H9 (cell line): Measurements from ENCODE around the gene ZNF487. TPM values are rescaled to one million over a fixed set of nuclear protein-coding genes. Genes with fewer than 3 reads are reported as not detected.
A peak's percentile ranks its signal among the peaks of the same experiment; 100 is the strongest.

Source experiments
- DNase-seq: peaks from one replicate; pipeline ENCODE4 v3.0.0-alpha.2; 2017
- H2AFZ ChIP-seq: one replicate; pipeline ENCODE4 v1.6.1; 2013; ENCODE audit warnings: mild to moderate bottlenecking, low read length, control low read depth, moderate library complexity
- H2AK5ac ChIP-seq: 2 replicates; pipeline ENCODE4 v1.6.1; 2013; ENCODE audit warnings: low read length, control low read depth, mixed read lengths; ENCODE audit not compliant: insufficient read length
- H2BK120ac ChIP-seq: one replicate; pipeline ENCODE4 v1.6.1; 2013; ENCODE audit warnings: low read depth, mild to moderate bottlenecking, low read length, control low read depth, inconsistent platforms; ENCODE audit not compliant: poor library complexity, severe bottlenecking
- H2BK12ac ChIP-seq: 2 replicates; pipeline ENCODE4 v1.6.1; 2013; ENCODE audit warnings: low read length, control low read depth, mixed read lengths, low read depth; ENCODE audit not compliant: insufficient read length
- H2BK15ac ChIP-seq: 2 replicates; pipeline ENCODE4 v1.6.1; 2013; ENCODE audit warnings: low read depth, low read length, control low read depth
- H2BK20ac ChIP-seq: one replicate; pipeline ENCODE4 v1.6.1; 2013; ENCODE audit warnings: low read depth, mild to moderate bottlenecking, low read length, control low read depth, inconsistent platforms; ENCODE audit not compliant: poor library complexity, severe bottlenecking
- H2BK5ac ChIP-seq: 2 replicates; pipeline ENCODE4 v1.6.1; 2013; ENCODE audit warnings: low read length, control low read depth, mixed read lengths; ENCODE audit not compliant: insufficient read length
- H3K14ac ChIP-seq: 2 replicates; pipeline ENCODE4 v1.6.1; 2013; ENCODE audit warnings: low read length, control low read depth; ENCODE audit not compliant: insufficient read depth
- H3K18ac ChIP-seq: 2 replicates; pipeline ENCODE4 v1.6.1; 2013; ENCODE audit warnings: low read depth, mild to moderate bottlenecking, mixed read lengths, low read length, control low read depth; ENCODE audit not compliant: insufficient read length
- H3K23ac ChIP-seq: 2 replicates; pipeline ENCODE4 v1.6.1; 2013; ENCODE audit warnings: low read length, control low read depth, mixed read lengths, low read depth; ENCODE audit not compliant: insufficient read length
- H3K23me2 ChIP-seq: 2 replicates; pipeline ENCODE4 v1.6.1; 2013; ENCODE audit warnings: low read depth, mild to moderate bottlenecking, mixed read lengths, low read length, control low read depth; ENCODE audit not compliant: insufficient read length, poor library complexity, severe bottlenecking
- H3K27ac ChIP-seq: 2 replicates; pipeline ENCODE4 v1.5.1; 2013; ENCODE audit warnings: low read length, control low read depth, mixed read lengths, low read depth; ENCODE audit not compliant: insufficient read length
- H3K27me3 ChIP-seq: 2 replicates; pipeline ENCODE4 v1.6.1; 2013; ENCODE audit warnings: low read length, control low read depth, inconsistent platforms; ENCODE audit not compliant: insufficient read depth
- H3K4ac ChIP-seq: 2 replicates; pipeline ENCODE4 v1.6.1; 2013; ENCODE audit warnings: low read depth, mild to moderate bottlenecking, control low read depth, inconsistent platforms, low read length, moderate library complexity
- H3K4me1 ChIP-seq: 2 replicates; pipeline ENCODE4 v1.6.1; 2013; ENCODE audit warnings: low read length, control low read depth, inconsistent platforms; ENCODE audit not compliant: insufficient read depth
- H3K4me2 ChIP-seq: 2 replicates; pipeline ENCODE4 v1.6.1; 2013; ENCODE audit warnings: low read length, control low read depth, mixed read lengths; ENCODE audit not compliant: insufficient read length, insufficient read depth
- H3K56ac ChIP-seq: 2 replicates; pipeline ENCODE4 v1.6.1; 2013; ENCODE audit warnings: low read depth, mild to moderate bottlenecking, mixed read lengths, low read length, control low read depth; ENCODE audit not compliant: insufficient read length
- H3K79me1 ChIP-seq: 2 replicates; pipeline ENCODE4 v1.6.1; 2013; ENCODE audit warnings: low read depth, mild to moderate bottlenecking, moderate library complexity, low read length, control low read depth, inconsistent platforms; ENCODE audit not compliant: insufficient read depth, poor library complexity, severe bottlenecking
- H3K79me2 ChIP-seq: 2 replicates; pipeline ENCODE4 v1.6.1; 2013; ENCODE audit warnings: low read length, control low read depth, inconsistent platforms; ENCODE audit not compliant: insufficient read depth
- H3K9ac ChIP-seq: 2 replicates; pipeline ENCODE4 v1.6.1; 2013; ENCODE audit warnings: low read length, control low read depth, mixed read lengths; ENCODE audit not compliant: insufficient read length; ENCODE audit errors: extremely low read depth
- H3K9me3 ChIP-seq: one replicate; pipeline ENCODE4 v1.6.1; 2013; ENCODE audit warnings: low read depth, low read length, inconsistent platforms; ENCODE audit not compliant: control insufficient read depth
- H3T11ph ChIP-seq: one replicate; pipeline ENCODE4 v1.6.1; 2013; ENCODE audit warnings: mild to moderate bottlenecking, low read length, control low read depth, inconsistent platforms
- H4K20me1 ChIP-seq: one replicate; pipeline ENCODE4 v1.6.1; 2013; ENCODE audit not compliant: control insufficient read depth, insufficient read length, insufficient read depth
- H4K5ac ChIP-seq: 2 replicates; pipeline ENCODE4 v1.6.1; 2013; ENCODE audit warnings: low read depth, mild to moderate bottlenecking, mixed read lengths, low read length, control low read depth; ENCODE audit not compliant: insufficient read length
- H4K8ac ChIP-seq: replicated peaks from 2 replicates; pipeline ENCODE4 v1.6.1; 2013; ENCODE audit warnings: low read length, control low read depth, mixed read lengths, low read depth; ENCODE audit not compliant: insufficient read length
- H4K91ac ChIP-seq: 2 replicates; pipeline ENCODE4 v1.6.1; 2013; ENCODE audit warnings: low read depth, mild to moderate bottlenecking, moderate library complexity, mixed read lengths, low read length, control low read depth; ENCODE audit not compliant: insufficient read length
- H3K27ac Mint-ChIP-seq, 3 experiments: 2 replicates in 2 of 3; 3 replicates in 1 of 3; pipeline ENCODE4 v1.8.0; 2020 to 2021; ENCODE audit warnings: mixed read lengths in 3 of 3, mild to moderate bottlenecking in 1 of 3, moderate library complexity in 1 of 3
- H3K27me3 Mint-ChIP-seq: 2 replicates; pipeline ENCODE4 v1.8.0; 2021; ENCODE audit warnings: low read depth, mild to moderate bottlenecking, moderate library complexity, mixed read lengths
- H3K36me3 Mint-ChIP-seq, 3 experiments: 2 replicates in 2 of 3; 3 replicates in 1 of 3; pipeline ENCODE4 v1.8.0; 2020 to 2021; ENCODE audit warnings: low read depth in 3 of 3, mixed read lengths in 3 of 3; ENCODE audit not compliant: insufficient read depth in 1 of 3
- H3K4me1 Mint-ChIP-seq, 2 experiments: 2 replicates each; pipeline ENCODE4 v1.8.0; 2020; ENCODE audit warnings: mixed read lengths in 2 of 2
- H3K4me3 Mint-ChIP-seq, 2 experiments: 2 replicates in 1 of 2; 3 replicates in 1 of 2; pipeline ENCODE4 v1.8.0; 2020 to 2021; ENCODE audit warnings: mild to moderate bottlenecking in 2 of 2, mixed read lengths in 2 of 2, moderate library complexity in 1 of 2
- H3K9me3 Mint-ChIP-seq, 2 experiments: 2 replicates in 1 of 2; 3 replicates in 1 of 2; pipeline ENCODE4 v1.8.0; 2020; ENCODE audit warnings: mild to moderate bottlenecking in 2 of 2, mixed read lengths in 2 of 2, moderate library complexity in 1 of 2
- CTCF ChIP-seq: fragments of 200-600 bp; sonication (generic); conservative IDR thresholded peaks from 3 replicates; pipeline ENCODE4 v1.8.0; 2021; ENCODE audit warnings: antibody characterized with exemption, mild to moderate bottlenecking
- WGBS: extraction: QIAGEN DNeasy Blood & Tissue Kit; methylation state at CpG from one replicate; pipeline ENCODE4 v1.1.7; 2013; ENCODE audit warnings: missing lambda C conversion rate, low lambda C conversion rate, mixed read lengths; ENCODE audit not compliant: insufficient read length; ENCODE audit errors: extremely low coverage; 5-methylcytosine and 5-hydroxymethylcytosine counted together
- total RNA-seq: library from RNA; stranded (reverse); gene quantifications from 2 replicates; pipeline ENCODE4 v1.2.1, GENCODE V29; 2021

ZNF487 gene
- total RNA-seq, 1 experiment from 2014 or later = 1.4 TPM

- WGBS = no CpG with 5 or more reads among the region's 4 CpGs
- H3T11ph ChIP-seq = no peak overlapping the region
- no peak overlapping the region for H2AFZ ChIP-seq
- H3K79me1 ChIP-seq = no peaks in the 10 kb centered on the region
- Mint-ChIP-seq H3K36me3 (peaks cover 3 to 5% (median 4%) of the 10 kb centered on the region in 3 experiments; a peak in 6 of 7 replicates), H3K27ac (peak overlapping the region in 1 of 3 experiments; percentile 85; a peak in 2 of 7 replicates), H3K4me1 (peaks cover 14% of the 10 kb centered on the region in 2 experiments), H3K9me3 (peaks cover 3 to 5% of the 10 kb centered on the region in 2 experiments), H3K27me3 (no peaks in the 10 kb centered on the region; the same call in 1 of the 2 replicates), H3K4me3 (0 out of 5 replicates have a peak overlapping the region, but pooled peaks of 1 of the 2 experiments have one; percentile 22)
- no peak overlapping the region for H3K9ac ChIP-seq
- no peak for DNase-seq
- TF ChIP-seq CTCF = no peak
- no peak overlapping the region for H4K91ac ChIP-seq
- no peak overlapping the region for H2BK15ac ChIP-seq
- H2BK5ac ChIP-seq = no peak overlapping the region
- H4K5ac ChIP-seq = no peak overlapping the region
- no peaks in the 10 kb centered on the region for H3K79me2 ChIP-seq
- H4K8ac ChIP-seq = no peak overlapping the region
- no peak overlapping the region for H2BK120ac ChIP-seq
- H3K27ac ChIP-seq = no peak overlapping the region
- H3K14ac ChIP-seq = no peak overlapping the region
- H3K27me3 ChIP-seq = no peaks in the 10 kb centered on the region
- H3K4ac ChIP-seq = no peak overlapping the region
- no peaks in the 10 kb centered on the region for H4K20me1 ChIP-seq
- H3K23ac ChIP-seq = no peak overlapping the region
- no peak overlapping the region for H2BK20ac ChIP-seq
- H2BK12ac ChIP-seq = no peak overlapping the region
- H3K18ac ChIP-seq = no peak overlapping the region
- H3K56ac ChIP-seq = no peak overlapping the region
- H3K23me2 ChIP-seq = no peaks in the 10 kb centered on the region
- H3K4me2 ChIP-seq = no peak overlapping the region
- peaks cover 2% of the 10 kb centered on the region; the same call in 1 of the 2 replicates for H3K4me1 ChIP-seq
- no peak overlapping the region for H2AK5ac ChIP-seq
- peaks cover 3% of the 10 kb centered on the region for H3K9me3 ChIP-seq
Measured at GRCh38 chr10:43452356-43452914, 15.5 kb downstream of the ZNF487 start.
